Right lobe of liver (tissue), 6 donors: ENCODE data around the gene ESPN. TPM values are rescaled to one million over a fixed set of nuclear protein-coding genes. Genes with fewer than 3 reads are reported as not detected.
A peak's percentile ranks its signal among the peaks of the same experiment; 100 is the strongest.

Source experiments
- ATAC-seq, 4 donors: fragments of 200-7000 bp; cut with Tn5 transposase; one replicate each; pipeline ENCODE4 v1.9.1; 2020; ENCODE audit warnings: mild to moderate bottlenecking in 4 of 4, moderate library complexity in 4 of 4
- DNase-seq, 3 donors: peaks; one replicate each; pipeline ENCODE4 v3.0.0-alpha.2; 2020
- H3K27ac ChIP-seq, 3 donors: fragments of 200-600 bp; one replicate each; pipeline ENCODE4 v1.8.0; 2022
- H3K27me3 ChIP-seq, 2 donors: fragments of 200-600 bp; one replicate each; pipeline ENCODE4 v1.8.0; 2022
- H3K36me3 ChIP-seq, 4 donors: fragments of 200-600 bp; sonication (generic) in 1 of 4; one replicate each; pipeline versions ENCODE4 v1.5.1 to v1.8.0; 2017 to 2022; ENCODE audit warnings: control low read depth in 1 of 4
- H3K4me1 ChIP-seq, 4 donors: fragments of 200-600 bp; sonication (generic) in 1 of 4; one replicate each; pipeline versions ENCODE4 v1.5.1 to v1.8.0; 2017 to 2022; ENCODE audit warnings: control low read depth in 1 of 4
- H3K4me3 ChIP-seq, 3 donors: fragments of 200-600 bp; one replicate each; pipeline ENCODE4 v1.8.0; 2022
- H3K9me3 ChIP-seq, 4 donors: fragments of 200-600 bp; sonication (generic) in 1 of 4; one replicate each; pipeline versions ENCODE4 v1.5.1 to v1.8.0; 2017 to 2022; ENCODE audit warnings: control low read depth in 1 of 4
- POLR2A ChIP-seq: fragments of 450-650 bp; IDR thresholded peaks from one replicate; pipeline ENCODE4 v1.6.1; 2017; ENCODE audit warnings: antibody characterized with exemption, mild to moderate bottlenecking
- WGBS: methylation state at CpG from one replicate; pipeline ENCODE4 v1.1.6; 2018; ENCODE audit warnings: low coverage, low lambda C conversion rate; ENCODE audit not compliant: insufficient coverage; ENCODE audit errors: missing lambda C conversion rate; 5-methylcytosine and 5-hydroxymethylcytosine counted together
- intact Hi-C, 2 donors: fragments of 100-400 bp; cut with DNase I; formaldehyde crosslinking; loops; one replicate each; pipeline versions ENCODE4 v1.11.2 to v1.14.1; 2022
- total RNA-seq, 6 experiments: library from RNA; depleted of rRNA in 2 of 6; stranded (reverse); fragments of >200 nt in 2 of 6; fragmentation: NEBNext Ultra II Directional in 3 of 6; extraction: Animal tissue kit (Norgen Biotek cat#: 25700) in 3 of 6; gene quantifications; one replicate each; pipeline versions ENCODE4 v1.1.0 to v1.2.4, GENCODE V29; 2016 to 2023
- TF ChIP-seq, protein P1 (sequence below), 4 donors: fragments of 200-600 bp in 3 of 4; fragments of 450-650 bp in 1 of 4; IDR thresholded peaks; one replicate each; pipeline versions ENCODE4 v1.5.1 to v1.8.0; 2016 to 2022; ENCODE audit warnings: antibody characterized with exemption in 4 of 4, mild to moderate bottlenecking in 2 of 4
- donor health status: DM: no; HTN: yes; CAD: no.
- donor health status: DM: no; HTN: no; CAD: no.
- donor health status: DM: no; HTN: no; CAD: no.
- donor health status: DM: no; HTN: yes; CAD: no.
- donor health status: DM: no; HTN: yes; CAD: no.

ESPN gene
- total RNA-seq, 6 experiments from 2014 or later: 81.6 to 149 (median 120) TPM

DNA sequence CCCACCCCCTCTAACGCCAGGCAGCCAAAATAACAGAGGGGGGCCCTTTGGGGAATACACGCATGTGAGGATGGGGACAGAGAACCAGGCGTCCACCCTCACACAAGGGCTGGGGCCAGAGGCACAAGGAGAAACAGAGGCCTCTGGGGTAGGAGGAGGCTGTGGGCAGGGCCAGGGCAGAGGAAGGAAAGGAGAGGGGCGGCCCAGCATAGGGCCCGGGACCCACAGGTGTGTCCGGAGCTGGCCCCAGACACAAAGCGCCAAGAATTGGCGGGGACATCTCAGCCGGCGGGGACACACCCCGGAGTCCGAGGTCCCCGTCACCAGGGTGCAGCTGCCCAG lies 60.2 kb downstream of the ESPN start:
- Histone ChIP-seq H3K27ac (no peak overlapping the region), H3K36me3 (no peaks in the 10 kb centered on the region), H3K27me3 (no peaks in the 10 kb centered on the region), H3K4me1 (peaks cover 0 to under 1% (median 0%) of the 10 kb centered on the region in 4 donors), H3K9me3 (no peaks in the 10 kb centered on the region), H3K4me3 (peak overlapping the region; percentile 29 to 43 (median 40))
- intact Hi-C loops: loop anchor here (5.0 to 10.0 kb wide), 2 partner anchors 150 to 163 kb away; no protein-coding TSS in a partner anchor
- DNase-seq (peak in 1 of 3 donors; percentile 25), ATAC-seq (no peak)
- 55% methylated on average over 2 of the region's 13 CpGs for WGBS
- TF ChIP-seq, protein P1, sequence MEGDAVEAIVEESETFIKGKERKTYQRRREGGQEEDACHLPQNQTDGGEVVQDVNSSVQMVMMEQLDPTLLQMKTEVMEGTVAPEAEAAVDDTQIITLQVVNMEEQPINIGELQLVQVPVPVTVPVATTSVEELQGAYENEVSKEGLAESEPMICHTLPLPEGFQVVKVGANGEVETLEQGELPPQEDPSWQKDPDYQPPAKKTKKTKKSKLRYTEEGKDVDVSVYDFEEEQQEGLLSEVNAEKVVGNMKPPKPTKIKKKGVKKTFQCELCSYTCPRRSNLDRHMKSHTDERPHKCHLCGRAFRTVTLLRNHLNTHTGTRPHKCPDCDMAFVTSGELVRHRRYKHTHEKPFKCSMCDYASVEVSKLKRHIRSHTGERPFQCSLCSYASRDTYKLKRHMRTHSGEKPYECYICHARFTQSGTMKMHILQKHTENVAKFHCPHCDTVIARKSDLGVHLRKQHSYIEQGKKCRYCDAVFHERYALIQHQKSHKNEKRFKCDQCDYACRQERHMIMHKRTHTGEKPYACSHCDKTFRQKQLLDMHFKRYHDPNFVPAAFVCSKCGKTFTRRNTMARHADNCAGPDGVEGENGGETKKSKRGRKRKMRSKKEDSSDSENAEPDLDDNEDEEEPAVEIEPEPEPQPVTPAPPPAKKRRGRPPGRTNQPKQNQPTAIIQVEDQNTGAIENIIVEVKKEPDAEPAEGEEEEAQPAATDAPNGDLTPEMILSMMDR (IDR thresholded peaks at IDR 0.05): no peak
- no peak for TF ChIP-seq POLR2A

DNA sequence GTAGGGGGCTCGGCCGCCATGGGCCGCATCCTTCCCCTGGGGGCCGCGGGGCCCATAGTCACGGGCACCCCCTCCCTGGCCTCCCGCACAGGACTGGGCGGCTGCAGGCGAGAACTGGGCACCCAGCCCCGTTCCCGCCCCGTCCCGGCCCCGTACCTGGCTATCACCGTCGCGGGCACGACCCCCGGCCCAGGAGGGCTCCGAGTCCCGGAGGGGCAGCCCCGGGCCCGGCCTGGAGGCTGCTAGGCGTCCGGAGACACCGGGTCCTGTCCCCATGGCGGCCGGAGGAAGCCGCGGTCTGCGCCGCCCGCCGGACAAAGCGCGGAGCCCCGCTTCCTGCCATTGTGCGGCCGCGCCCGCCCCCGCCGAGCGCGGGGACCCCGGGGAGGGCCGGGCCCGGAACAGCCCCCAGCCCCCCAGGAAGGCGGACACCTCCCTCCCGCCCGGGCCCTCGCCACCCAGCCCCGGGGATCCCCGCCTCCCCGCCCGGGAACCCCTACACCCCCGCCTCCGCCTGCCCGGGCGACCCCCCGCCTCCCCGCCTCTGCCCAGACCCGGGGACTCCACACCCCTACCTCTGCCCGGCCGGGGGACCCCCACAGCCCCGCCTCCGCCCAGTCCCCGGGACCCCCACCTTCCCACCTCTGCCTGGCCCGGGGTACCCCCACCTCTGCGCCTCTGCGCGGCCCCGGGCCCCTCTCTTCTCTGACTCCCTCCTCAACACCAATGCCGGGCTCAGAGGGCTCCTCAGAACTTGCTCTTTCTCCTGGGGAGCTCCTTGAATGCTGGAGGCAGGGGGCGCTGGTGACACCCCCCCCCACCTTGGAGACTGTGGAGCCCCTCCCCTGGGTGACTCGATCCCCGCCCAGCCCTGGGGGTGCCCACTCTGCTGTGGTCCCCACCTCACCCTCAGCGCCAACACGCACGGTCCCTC lies 60.9 kb downstream of the ESPN start:
- no peak overlapping the region for H3K27ac ChIP-seq
- DNase-seq (peak in 1 of 3 donors; percentile 17), ATAC-seq (peak in 1 of 4 donors; percentile 7)
- peaks cover 0 to 6% (median 0%) of the 10 kb centered on the region in 4 donors for H3K4me1 ChIP-seq
- intact Hi-C loops: loop anchor here in 1 of 2 donors (10.0 kb wide), 1 partner anchor 149 kb away; no protein-coding TSS in a partner anchor
- TF ChIP-seq, protein P1 (IDR thresholded peaks at IDR 0.05): no peak
- no peaks in the 10 kb centered on the region for H3K27me3 ChIP-seq
- 3% methylated on average over 6 of the region's 80 CpGs for WGBS
- peak overlapping the region; percentile 29 to 43 (median 40) for H3K4me3 ChIP-seq
- no peaks in the 10 kb centered on the region for H3K36me3 ChIP-seq
- no peaks in the 10 kb centered on the region for H3K9me3 ChIP-seq

DNA sequence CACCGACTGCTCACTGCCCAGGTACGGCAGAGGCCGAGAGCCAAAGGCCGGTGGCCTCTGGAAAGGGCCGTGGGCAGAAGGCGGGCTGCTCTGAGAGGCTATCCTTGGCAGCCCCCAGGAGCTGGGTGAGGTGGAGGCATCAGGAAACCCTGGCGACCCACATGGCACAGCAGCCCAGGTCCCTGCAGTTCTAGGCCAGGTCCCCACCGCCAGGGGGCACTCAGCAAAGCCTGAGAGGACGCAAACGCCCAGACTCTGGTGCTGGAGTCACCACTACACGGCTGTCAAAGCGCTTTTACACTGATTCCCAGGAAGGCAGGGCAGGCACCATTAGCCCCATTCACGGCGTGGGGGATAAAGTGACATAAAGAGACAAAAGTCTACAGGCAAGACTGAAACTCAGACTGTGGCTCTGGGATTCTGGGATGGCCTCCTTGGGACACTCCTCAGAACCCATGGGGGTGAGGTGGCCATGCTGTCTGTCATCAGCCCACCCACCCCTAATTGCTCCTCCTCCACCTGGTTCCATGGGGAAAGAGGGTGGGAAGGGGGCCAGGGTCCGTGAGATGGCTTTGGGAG lies 61.9 kb downstream of the ESPN start:
- H3K4me3 ChIP-seq: no peak overlapping the region
- no peaks in the 10 kb centered on the region for H3K36me3 ChIP-seq
- no peak overlapping the region for H3K27ac ChIP-seq
- WGBS: 3% methylated on average over 10 of the region's 15 CpGs
- ATAC-seq: peak; percentile 71 to 80 (median 74)
- H3K4me1 ChIP-seq: peaks cover 0 to 10% (median 0%) of the 10 kb centered on the region in 4 donors
- H3K9me3 ChIP-seq: no peaks in the 10 kb centered on the region
- H3K27me3 ChIP-seq: no peaks in the 10 kb centered on the region
- TF ChIP-seq POLR2A: no peak
- TF ChIP-seq, protein P1 (IDR thresholded peaks at IDR 0.05): peak; percentile 84 to 88 (median 86)
- peak; percentile 88 to 89 (median 88) for DNase-seq
- intact Hi-C loops: loop anchor here in 1 of 2 donors (10.0 kb wide), 1 partner anchor 148 kb away; no protein-coding TSS in a partner anchor

DNA sequence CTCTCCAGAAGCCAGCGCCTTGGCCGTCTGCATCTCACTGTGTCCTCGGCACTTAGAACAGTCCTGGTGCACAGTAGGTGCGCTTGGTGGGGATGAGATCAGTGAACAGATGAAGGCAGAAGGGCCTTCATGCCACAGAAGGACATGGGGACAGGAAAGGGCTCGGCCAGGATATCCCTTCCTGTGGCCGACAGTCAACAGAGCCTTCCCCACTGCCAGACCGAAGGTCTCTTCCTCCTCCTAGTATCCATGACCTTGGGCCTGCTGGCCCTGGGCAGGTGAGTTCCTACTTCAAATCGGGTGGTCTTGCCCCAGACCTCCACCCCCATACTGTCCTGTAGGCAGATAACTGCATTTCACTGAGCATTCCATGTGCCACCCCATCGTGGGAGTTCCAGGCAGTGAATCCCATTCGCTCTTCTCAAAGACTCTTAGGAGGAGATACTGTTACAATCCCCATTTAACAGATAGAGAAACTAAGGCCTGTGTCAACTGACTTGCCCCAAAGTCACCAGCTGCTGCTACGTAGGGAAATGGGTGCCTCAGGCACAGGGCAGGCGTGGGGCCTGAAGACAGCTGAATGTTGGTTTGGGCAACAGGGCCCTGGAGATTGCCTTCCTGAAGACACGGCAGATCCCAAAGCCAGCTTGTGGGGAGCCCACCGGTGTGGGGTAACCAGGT lies 63.4 kb downstream of the ESPN start:
- no peak overlapping the region for H3K4me3 ChIP-seq
- H3K9me3 ChIP-seq: no peaks in the 10 kb centered on the region
- TF ChIP-seq, protein P1 (IDR thresholded peaks at IDR 0.05): no peak
- no peak for TF ChIP-seq POLR2A
- intact Hi-C loops: loop anchor here in 1 of 2 donors (10.0 kb wide), 1 partner anchor 147 kb away; no protein-coding TSS in a partner anchor
- no peaks in the 10 kb centered on the region for H3K27me3 ChIP-seq
- peaks cover 0 to 14% (median 0%) of the 10 kb centered on the region in 4 donors for H3K4me1 ChIP-seq
- no peaks in the 10 kb centered on the region for H3K36me3 ChIP-seq
- ATAC-seq (no peak), DNase-seq (no peak)
- no peak overlapping the region for H3K27ac ChIP-seq
- WGBS: 73% methylated on average over 8 of the region's 14 CpGs
